Left lung (tissue), 10 donors: ENCODE results near the gene RBM43. TPM values are rescaled to one million over a fixed set of nuclear protein-coding genes. Genes with fewer than 3 reads are reported as not detected.

ENCODE experiments used
- ATAC-seq: fragments of 200-7000 bp; cut with Tn5 transposase; one replicate; pipeline ENCODE4 v1.9.1; 2020; ENCODE audit warnings: moderate library complexity
- DNase-seq, 4 donors: peaks; one replicate each; pipeline ENCODE4 v3.0.0-alpha.2; 2013 to 2020
- H3K27ac ChIP-seq, 2 donors: fragments of 200-600 bp; sonication (generic) in 1 of 2; one replicate each; pipeline versions ENCODE4 v1.5.0 to v1.8.0; 2020 to 2021
- H3K27me3 ChIP-seq, 2 donors: fragments of 200-600 bp; sonication (generic) in 1 of 2; one replicate each; pipeline versions ENCODE4 v1.5.0 to v1.8.0; 2020 to 2021
- H3K36me3 ChIP-seq, 2 donors: fragments of 200-600 bp; sonication (generic) in 1 of 2; one replicate each; pipeline versions ENCODE4 v1.5.0 to v1.8.0; 2020 to 2021
- H3K4me1 ChIP-seq, 2 donors: fragments of 200-600 bp; one replicate each; pipeline ENCODE4 v1.8.0; 2021
- H3K4me3 ChIP-seq, 2 donors: fragments of 200-600 bp; sonication (generic) in 1 of 2; one replicate each; pipeline versions ENCODE4 v1.5.0 to v1.8.0; 2020 to 2021; ENCODE audit warnings: mild to moderate bottlenecking in 1 of 2
- H3K9me3 ChIP-seq, 2 donors: fragments of 200-600 bp; sonication (generic) in 1 of 2; one replicate each; pipeline versions ENCODE4 v1.5.0 to v1.8.0; 2020 to 2021
- CTCF ChIP-seq, 2 donors: fragments of 200-600 bp; sonication (generic) in 1 of 2; IDR thresholded peaks; one replicate each; pipeline versions ENCODE4 v1.5.0 to v1.8.0; 2021; ENCODE audit warnings: antibody characterized with exemption in 2 of 2
- intact Hi-C, 2 donors: fragments of 100-400 bp; cut with DNase I; formaldehyde crosslinking; loops; one replicate each; pipeline versions ENCODE4 v1.11.2 to v1.14.2; 2022
- polyA plus RNA-seq, 6 donors: library from polyadenylated mRNA; unstranded; fragments of 120-200 nt; gene quantifications; one replicate each; pipeline ENCODE4 v1.2.1, GENCODE V29; 2013; ENCODE audit not compliant: insufficient read length in 6 of 6
- total RNA-seq, 2 donors: library from RNA; stranded (reverse); fragmentation: NEBNext Ultra II Directional; extraction: Animal tissue kit (Norgen Biotek cat#: 25700); gene quantifications; one replicate each; pipeline ENCODE4 v1.2.1, GENCODE V29; 2021
- donor health status: DM: no; HTN: yes; CAD: no.
- donor health status: DM: no; HTN: no; CAD: no.

RBM43 gene
- total and polyA plus RNA-seq, 8 donors: 6.2 to 27.6 (median 21.2) TPM

DNA sequence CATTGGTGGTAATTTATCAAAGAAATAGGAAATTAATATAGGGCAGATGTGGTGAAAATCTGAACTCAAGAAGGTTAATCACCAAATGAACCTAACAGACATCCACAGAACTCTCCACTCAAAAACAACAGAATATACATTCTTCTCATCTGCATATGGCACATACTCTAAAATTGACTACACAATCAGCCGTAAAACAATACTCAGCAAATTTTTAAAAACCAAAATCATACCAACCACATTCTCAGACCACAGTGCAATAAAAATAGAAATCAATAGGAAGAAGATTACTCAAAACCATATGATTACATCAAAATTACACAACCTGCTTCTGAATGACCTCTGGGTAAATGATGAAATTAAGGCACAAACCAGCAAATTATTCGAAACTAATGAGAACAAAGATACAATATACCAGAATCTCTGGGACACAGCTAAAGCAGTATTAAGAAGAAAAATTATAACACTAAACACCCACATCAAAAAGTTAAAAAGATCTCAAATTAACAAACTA, 31.0 kb downstream of the RBM43 start:
- Histone ChIP-seq H3K4me1 (no peaks in the 10 kb centered on the region), H3K9me3 (no peaks in the 10 kb centered on the region), H3K4me3 (no peak overlapping the region), H3K27me3 (no peaks in the 10 kb centered on the region), H3K27ac (no peak overlapping the region), H3K36me3 (no peaks in the 10 kb centered on the region)
- DNase-seq (no peak), ATAC-seq (no peak)
- TF ChIP-seq CTCF (IDR thresholded peaks at IDR 0.05): no peak
- intact Hi-C loops: no loop called here

- DNase-seq (no peak), ATAC-seq (no peak)
- Histone ChIP-seq H3K4me3 (no peak overlapping the region), H3K4me1 (no peaks in the 10 kb centered on the region), H3K27me3 (peaks cover 0 to 5% of the 10 kb centered on the region in 2 donors), H3K36me3 (no peaks in the 10 kb centered on the region), H3K27ac (no peak overlapping the region), H3K9me3 (no peaks in the 10 kb centered on the region)
- intact Hi-C loops: no loop called here
- no peak for TF ChIP-seq CTCF (IDR thresholded peaks at IDR 0.05)
These were observed 32.7 kb downstream of the RBM43 start for GRCh38 chr2:151228847-151229512.

DNA sequence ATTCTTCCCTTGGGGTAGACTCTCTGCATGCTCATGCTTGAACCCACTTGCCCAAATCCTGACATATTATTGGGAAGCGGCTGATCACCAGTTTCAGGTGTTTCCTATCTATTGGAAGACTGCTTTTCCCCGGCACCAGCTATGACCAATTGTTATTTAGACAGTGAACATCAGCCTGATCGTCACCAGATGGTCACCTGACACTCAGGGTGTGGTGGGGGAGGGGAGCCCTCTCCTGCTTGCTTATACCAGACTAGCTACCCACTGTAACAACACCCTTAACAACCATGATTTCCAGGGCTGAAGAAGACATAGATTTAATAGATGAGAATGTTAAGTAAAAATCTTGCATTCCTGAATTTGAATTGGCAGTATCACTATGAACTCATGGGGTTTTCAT, 44.3 kb downstream of the RBM43 start:
- intact Hi-C loops: no loop called here
- DNase-seq (no peak), ATAC-seq (no peak)
- no peaks in the 10 kb centered on the region for H3K36me3 ChIP-seq
- TF ChIP-seq CTCF (IDR thresholded peaks at IDR 0.05): no peak
- H3K27me3 ChIP-seq: no peaks in the 10 kb centered on the region
- H3K4me1 ChIP-seq: no peaks in the 10 kb centered on the region
- H3K9me3 ChIP-seq: no peaks in the 10 kb centered on the region
- H3K27ac ChIP-seq: no peak overlapping the region
- no peak overlapping the region for H3K4me3 ChIP-seq

- DNase-seq: no peak
- intact Hi-C loops: no loop called here
These were observed 54.6 kb downstream of the RBM43 start for GRCh38 chr2:151207100-151207499.

More at GRCh38 chr2:151207100-151207499, 54.6 kb downstream of the RBM43 start:
- no peak overlapping the region for H3K4me3 ChIP-seq
- no peaks in the 10 kb centered on the region for H3K36me3 ChIP-seq
- H3K27me3 ChIP-seq: no peaks in the 10 kb centered on the region
- TF ChIP-seq CTCF (IDR thresholded peaks at IDR 0.05): no peak
- H3K9me3 ChIP-seq: no peaks in the 10 kb centered on the region
- ATAC-seq: no peak
- H3K27ac ChIP-seq: no peak overlapping the region
- no peaks in the 10 kb centered on the region for H3K4me1 ChIP-seq
